ENCODE measurements around the gene NF2. TPM values are rescaled to one million over a fixed set of nuclear protein-coding genes. Genes with fewer than 3 reads are reported as not detected.

NF2 gene
- total and polyA plus RNA-seq, 2 of the 8 experiments (the other 6 are each of a cell fraction or from before 2014, with no cell fraction given) = 17.6 to 53.6 TPM

DNA sequence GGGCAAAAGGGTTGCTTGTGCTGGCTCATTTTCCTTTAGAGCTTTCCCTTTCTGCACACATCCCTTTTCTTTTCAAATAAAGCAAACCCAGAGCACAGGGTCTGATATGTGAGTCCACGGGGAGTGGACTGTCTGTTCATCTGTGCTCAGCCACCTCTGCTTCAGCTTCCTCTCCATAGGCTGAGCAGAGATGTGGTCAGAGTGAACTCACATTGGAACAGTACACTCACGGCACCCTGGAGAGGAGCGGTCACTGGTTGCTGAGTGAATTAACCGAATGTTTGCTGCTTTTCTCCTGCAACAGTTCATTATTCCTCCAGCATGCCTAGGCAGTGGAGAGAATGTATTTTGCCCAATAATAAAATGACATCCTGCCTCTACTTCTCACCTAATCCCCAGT, 80.1 kb downstream of the NF2 start:
- Histone ChIP-seq H2BK20ac (ENCODE audit: low read length) (no peak overlapping the region), H3K9me3 (ENCODE audit: insufficient read depth in 2 of 2, low read depth in 1 of 2, low read length in 1 of 2) (no peaks in the 10 kb centered on the region), H4K8ac (ENCODE audit: extremely low read depth, insufficient read depth, low read length) (no peak overlapping the region), H4K20me1 (replicated peaks in 1 of 2; ENCODE audit: control insufficient read depth in 1 of 2, insufficient read depth in 2 of 2, low read length in 2 of 2) (no peaks in the 10 kb centered on the region), H3K4ac (replicated peaks; ENCODE audit: insufficient read length, low read depth, low read length) (no peak overlapping the region), H2BK12ac (ENCODE audit: low read depth, low read length) (no peak overlapping the region), H3K27me3 (replicated peaks in 1 of 4; ENCODE audit: control insufficient read depth in 3 of 4, extremely low read depth in 1 of 4, insufficient read depth in 3 of 4, low read length in 3 of 4) (no peaks in the 10 kb centered on the region), H3K9ac (replicated peaks in 1 of 4; ENCODE audit: extremely low read depth in 1 of 4, low read depth in 3 of 4, low read length in 3 of 4) (no peak overlapping the region), H2BK15ac (ENCODE audit: low read length) (no peak overlapping the region), H2AK5ac (ENCODE audit: low read depth, low read length) (no peak overlapping the region), H3K79me2 (ENCODE audit: control insufficient read depth in 1 of 2, insufficient read depth in 2 of 2, low read length in 2 of 2) (no peaks in the 10 kb centered on the region), H4K5ac (ENCODE audit: insufficient read length, low read depth, low read length) (no peak overlapping the region), H3K14ac (ENCODE audit: insufficient read length) (no peak overlapping the region), H3K23me2 (ENCODE audit: low read depth, low read length) (no peaks in the 10 kb centered on the region), H3K79me1 (ENCODE audit: low read depth, low read length) (no peaks in the 10 kb centered on the region), H3K56ac (replicated peaks; ENCODE audit: insufficient read length, low read depth, low read length) (no peak overlapping the region), H2BK5ac (ENCODE audit: low read depth, low read length) (no peak overlapping the region), H3K4me1 (replicated peaks in 1 of 4; ENCODE audit: control insufficient read depth in 3 of 4, insufficient read depth in 4 of 4, low read length in 3 of 4) (peaks cover 0 to 6% (median 1%) of the 10 kb centered on the region in 4 experiments; a peak in 2 of 7 replicates), H3K18ac (ENCODE audit: extremely low read depth, low read length) (no peak overlapping the region), H3K4me3 (ENCODE audit: extremely low read depth in 1 of 4, insufficient read depth in 2 of 4, low read depth in 3 of 4, low read length in 4 of 4) (no peak overlapping the region), H3K27ac (ENCODE audit: low read depth, low read length) (no peak overlapping the region), H2BK120ac (replicated peaks; ENCODE audit: low read depth, low read length) (no peak overlapping the region), H3K4me2 (ENCODE audit: insufficient read depth in 1 of 2, low read depth in 2 of 2, low read length in 2 of 2) (no peak overlapping the region), H3K23ac (ENCODE audit: insufficient read length) (no peak overlapping the region), H4K91ac (replicated peaks; ENCODE audit: insufficient read length, low read length) (no peak overlapping the region), H2AFZ (ENCODE audit: low read length) (no peak overlapping the region), H3K36me3 (ENCODE audit: control insufficient read depth in 2 of 4, insufficient read depth in 4 of 4, low read length in 3 of 4) (peaks cover 3 to 12% (median 6%) of the 10 kb centered on the region in 4 experiments; a peak in 4 of 8 replicates)
- DNase-seq (ENCODE audit: low read depth in 1 of 2, low spot score in 2 of 2) = no peak
- FAIRE-seq = no peak
- POLR2A ChIA-PET (ENCODE audit: partially characterized antibody) = no interaction called here
- WGBS, 2 experiments (ENCODE audit: extremely low coverage in 1 of 2, insufficient coverage in 1 of 2, insufficient read length in 1 of 2, insufficient replicate concordance in 2 of 2, low coverage in 1 of 2, low lambda C conversion rate in 2 of 2, missing lambda C conversion rate in 1 of 2) = 94% methylated on average over 4 of the region's 4 CpGs; no CpG with 5 or more reads in 1 of the 2 experiments
- CTCF ChIA-PET (ENCODE audit: partially characterized antibody) = no interaction called here
- TF ChIP-seq TBP (IDR thresholded peaks at IDR 0.05; ENCODE audit: low read depth, low read length) (no peak), SRF (IDR thresholded peaks at IDR 0.05; ENCODE audit: low read depth, low read length) (no peak), POLR2AphosphoS5 (IDR thresholded peaks at IDR 0.05; ENCODE audit: low read depth, low read length) (no peak), SIN3A (conservative IDR thresholded peaks at IDR 0.05 in 1 of 2, IDR thresholded peaks at IDR 0.05 in 1 of 2; ENCODE audit: low read depth in 1 of 2, low read length in 2 of 2) (no peak), BCL11A (IDR thresholded peaks at IDR 0.05; ENCODE audit: low read depth in 2 of 2, low read length in 2 of 2) (no peak), POU5F1 (IDR thresholded peaks at IDR 0.05; ENCODE audit: low read depth, low read length) (no peak), MAFK (IDR thresholded peaks at IDR 0.05; ENCODE audit: low read depth, low read length) (no peak)
- TF ChIP-seq, protein P1, sequence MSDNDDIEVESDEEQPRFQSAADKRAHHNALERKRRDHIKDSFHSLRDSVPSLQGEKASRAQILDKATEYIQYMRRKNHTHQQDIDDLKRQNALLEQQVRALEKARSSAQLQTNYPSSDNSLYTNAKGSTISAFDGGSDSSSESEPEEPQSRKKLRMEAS (IDR thresholded peaks at IDR 0.05) = no peak
